ENCODE results near the gene ARSB. TPM values are rescaled to one million over a fixed set of nuclear protein-coding genes. Genes with fewer than 3 reads are reported as not detected.

ARSB gene
- total RNA-seq, 2 experiments from 2014 or later: 4.4 to 5.2 TPM

DNA sequence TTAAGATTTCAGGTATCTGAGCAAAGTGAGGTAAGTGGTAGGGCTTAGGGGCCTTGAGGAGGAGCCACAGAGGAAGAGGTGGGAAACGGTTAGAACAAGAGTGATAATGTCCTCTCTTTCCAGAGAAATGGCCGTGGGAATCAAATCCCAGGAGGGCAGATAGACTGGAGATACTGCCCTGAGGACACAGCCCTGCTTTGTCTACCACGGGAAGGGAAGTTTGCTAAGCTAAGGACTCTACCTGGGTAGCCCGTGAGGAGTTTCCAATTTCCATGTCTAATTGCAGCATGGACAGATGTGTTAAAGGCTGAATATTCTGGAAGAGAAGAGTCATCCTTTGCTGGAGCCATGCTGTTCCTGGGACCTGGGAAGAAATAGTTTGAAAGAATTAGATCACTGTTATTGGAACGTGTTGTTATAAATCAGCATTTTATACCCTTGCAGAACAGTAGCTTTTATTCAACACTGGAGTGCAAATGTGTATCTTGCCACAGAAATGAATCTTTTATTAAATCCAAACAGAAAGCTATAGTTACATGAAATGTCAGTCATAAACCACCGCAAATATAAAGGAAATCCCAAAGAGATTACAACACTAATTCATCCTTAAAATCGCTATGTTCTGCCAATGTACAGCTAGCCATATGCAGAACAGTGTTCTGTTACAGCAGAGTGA is 203.4 kb downstream of the ARSB start:
- Histone ChIP-seq H3K9me3 (ENCODE audit: control insufficient read depth in 1 of 2, insufficient read depth in 1 of 2, low read length in 2 of 2) (no peaks in the 10 kb centered on the region), H3K27me3 (ENCODE audit: control insufficient read depth in 1 of 2, insufficient read depth in 2 of 2, low read length in 2 of 2) (no peaks in the 10 kb centered on the region), H3K36me3 (ENCODE audit: insufficient read depth, low read length) (peaks cover 6% of the 10 kb centered on the region), H3K4me3 (ENCODE audit: low read length) (no peak overlapping the region), H3K4me1 (ENCODE audit: insufficient read depth, low read length) (no peaks in the 10 kb centered on the region), H3K27ac (ENCODE audit: low read depth in 1 of 2, low read length in 2 of 2) (no peak overlapping the region)
- intact Hi-C loops (cut with DNase I, micrococcal nuclease): no loop called here
- DNase-seq: no peak
- TF ChIP-seq, protein P1, sequence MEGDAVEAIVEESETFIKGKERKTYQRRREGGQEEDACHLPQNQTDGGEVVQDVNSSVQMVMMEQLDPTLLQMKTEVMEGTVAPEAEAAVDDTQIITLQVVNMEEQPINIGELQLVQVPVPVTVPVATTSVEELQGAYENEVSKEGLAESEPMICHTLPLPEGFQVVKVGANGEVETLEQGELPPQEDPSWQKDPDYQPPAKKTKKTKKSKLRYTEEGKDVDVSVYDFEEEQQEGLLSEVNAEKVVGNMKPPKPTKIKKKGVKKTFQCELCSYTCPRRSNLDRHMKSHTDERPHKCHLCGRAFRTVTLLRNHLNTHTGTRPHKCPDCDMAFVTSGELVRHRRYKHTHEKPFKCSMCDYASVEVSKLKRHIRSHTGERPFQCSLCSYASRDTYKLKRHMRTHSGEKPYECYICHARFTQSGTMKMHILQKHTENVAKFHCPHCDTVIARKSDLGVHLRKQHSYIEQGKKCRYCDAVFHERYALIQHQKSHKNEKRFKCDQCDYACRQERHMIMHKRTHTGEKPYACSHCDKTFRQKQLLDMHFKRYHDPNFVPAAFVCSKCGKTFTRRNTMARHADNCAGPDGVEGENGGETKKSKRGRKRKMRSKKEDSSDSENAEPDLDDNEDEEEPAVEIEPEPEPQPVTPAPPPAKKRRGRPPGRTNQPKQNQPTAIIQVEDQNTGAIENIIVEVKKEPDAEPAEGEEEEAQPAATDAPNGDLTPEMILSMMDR (IDR thresholded peaks at IDR 0.05): no peak
- ChIA-PET CTCF (no interaction called here), POLR2A (no interaction called here)
- Mint-ChIP-seq H3K36me3 (ENCODE audit: low read depth) (peaks cover 61% of the 10 kb centered on the region), H3K4me1 (ENCODE audit: low read depth) (no peaks in the 10 kb centered on the region), H3K9me3 (peaks cover 8% of the 10 kb centered on the region), H3K4me3 (no peak overlapping the region), H3K27ac (no peak overlapping the region), H3K27me3 (no peaks in the 10 kb centered on the region)
- ATAC-seq (ENCODE audit: poor library complexity): no peak

DNA sequence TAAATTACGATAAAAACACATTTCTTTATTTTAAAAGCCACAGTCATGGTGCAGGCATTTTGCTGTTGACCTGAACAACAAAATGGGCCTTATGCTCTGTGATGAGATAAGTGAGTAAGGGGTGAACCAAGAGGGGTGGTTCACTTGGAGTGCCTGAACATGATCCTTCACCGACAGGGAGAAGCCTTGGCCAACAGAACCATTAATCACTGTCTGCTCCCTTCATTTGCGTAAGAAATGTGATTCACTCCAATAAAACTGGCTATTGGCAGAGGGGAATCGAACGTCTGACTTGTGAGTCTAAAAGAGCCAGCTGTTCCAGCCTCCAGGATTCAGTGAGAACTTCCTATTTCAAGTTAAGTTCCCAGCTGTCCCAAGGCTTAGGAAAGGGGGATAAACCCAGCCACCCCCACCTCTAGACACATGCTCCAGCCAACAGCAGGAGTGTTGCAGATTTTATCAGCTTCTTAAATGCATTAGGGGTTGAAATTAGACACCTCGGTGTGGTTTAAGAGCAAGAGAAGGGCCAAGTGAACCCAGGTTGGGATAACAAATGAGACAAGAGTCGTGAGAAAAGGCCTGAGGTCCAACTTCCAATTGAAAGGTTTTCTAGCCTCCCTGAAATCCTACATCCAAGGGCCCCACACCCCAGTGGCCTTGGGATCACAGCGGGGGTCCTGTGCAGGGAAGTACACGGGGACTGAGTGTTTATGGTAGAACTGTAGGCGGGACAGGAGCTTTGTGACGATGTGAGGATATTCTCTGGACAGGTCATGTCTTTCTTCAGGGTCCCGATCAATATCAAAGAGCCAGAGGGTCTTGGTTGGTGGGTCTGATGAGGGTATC is 205.1 kb downstream of the ARSB start:
- Histone ChIP-seq H3K9me3 (ENCODE audit: control insufficient read depth in 1 of 2, insufficient read depth in 1 of 2, low read length in 2 of 2) (no peaks in the 10 kb centered on the region), H3K27me3 (ENCODE audit: control insufficient read depth in 1 of 2, insufficient read depth in 2 of 2, low read length in 2 of 2) (no peaks in the 10 kb centered on the region), H3K4me1 (ENCODE audit: insufficient read depth, low read length) (no peaks in the 10 kb centered on the region), H3K36me3 (ENCODE audit: insufficient read depth, low read length) (peaks cover 6% of the 10 kb centered on the region), H3K27ac (ENCODE audit: low read depth in 1 of 2, low read length in 2 of 2) (no peak overlapping the region), H3K4me3 (ENCODE audit: low read length) (no peak overlapping the region)
- Mint-ChIP-seq H3K4me3 (no peak overlapping the region), H3K27me3 (no peaks in the 10 kb centered on the region), H3K27ac (no peak overlapping the region), H3K4me1 (ENCODE audit: low read depth) (no peaks in the 10 kb centered on the region), H3K36me3 (ENCODE audit: low read depth) (peaks cover 51% of the 10 kb centered on the region), H3K9me3 (peaks cover 6% of the 10 kb centered on the region)
- ATAC-seq (ENCODE audit: poor library complexity) (no peak), DNase-seq (no peak)
- ChIA-PET CTCF (no interaction called here), POLR2A (no interaction called here)
- intact Hi-C loops (cut with DNase I, micrococcal nuclease): no loop called here
- TF ChIP-seq, protein P1 (IDR thresholded peaks at IDR 0.05): no peak

DNA sequence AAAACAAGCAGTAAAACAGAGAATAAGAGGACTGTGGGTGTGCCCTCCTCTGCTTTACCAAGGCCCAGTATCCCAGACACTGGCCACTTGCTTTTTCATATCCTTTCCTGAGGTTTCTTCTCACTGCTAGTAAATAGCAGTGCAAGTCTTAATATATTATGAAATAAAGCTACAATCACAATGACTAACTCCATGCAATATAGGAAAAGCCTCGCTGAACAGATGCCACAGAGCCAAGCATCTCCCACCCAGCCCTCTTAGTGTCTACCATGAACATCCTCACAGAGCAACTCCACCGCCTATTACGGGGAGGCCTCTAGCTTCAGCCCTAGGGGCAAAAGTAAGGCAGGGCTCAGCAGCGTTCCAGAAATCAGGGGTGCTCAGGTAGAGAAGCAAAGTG is 205.8 kb downstream of the ARSB start:
- Histone ChIP-seq H3K4me1 (ENCODE audit: insufficient read depth, low read length) (no peaks in the 10 kb centered on the region), H3K9me3 (ENCODE audit: control insufficient read depth in 1 of 2, insufficient read depth in 1 of 2, low read length in 2 of 2) (no peaks in the 10 kb centered on the region), H3K27me3 (ENCODE audit: control insufficient read depth in 1 of 2, insufficient read depth in 2 of 2, low read length in 2 of 2) (no peaks in the 10 kb centered on the region), H3K36me3 (ENCODE audit: insufficient read depth, low read length) (peaks cover 6% of the 10 kb centered on the region), H3K4me3 (ENCODE audit: low read length) (no peak overlapping the region), H3K27ac (ENCODE audit: low read depth in 1 of 2, low read length in 2 of 2) (no peak overlapping the region)
- CTCF ChIA-PET: no interaction called here
- intact Hi-C loops (cut with DNase I, micrococcal nuclease): no loop called here
- no peaks in the 10 kb centered on the region for H3K4me1 Mint-ChIP-seq (ENCODE audit: low read depth)
- H3K27ac Mint-ChIP-seq: no peak overlapping the region
- no peak for DNase-seq
- TF ChIP-seq, protein P1 (IDR thresholded peaks at IDR 0.05): no peak
- no peaks in the 10 kb centered on the region for H3K27me3 Mint-ChIP-seq
- peaks cover 55% of the 10 kb centered on the region for H3K36me3 Mint-ChIP-seq (ENCODE audit: low read depth)
- no peak for ATAC-seq (ENCODE audit: poor library complexity)
- H3K9me3 Mint-ChIP-seq: peaks cover 3% of the 10 kb centered on the region
- no peak overlapping the region for H3K4me3 Mint-ChIP-seq
- POLR2A ChIA-PET: no interaction called here

Measured in CD4-positive, alpha-beta T cell (primary cell).